ENCODE results near the gene SARNP. TPM values are rescaled to one million over a fixed set of nuclear protein-coding genes. Genes with fewer than 3 reads are reported as not detected.

Gene SARNP
- total and polyA plus RNA-seq, 9 of the 15 experiments (the other 6 are each of a cell fraction or from before 2014, with no cell fraction given): 70.1 to 400 (median 198) TPM

DNA sequence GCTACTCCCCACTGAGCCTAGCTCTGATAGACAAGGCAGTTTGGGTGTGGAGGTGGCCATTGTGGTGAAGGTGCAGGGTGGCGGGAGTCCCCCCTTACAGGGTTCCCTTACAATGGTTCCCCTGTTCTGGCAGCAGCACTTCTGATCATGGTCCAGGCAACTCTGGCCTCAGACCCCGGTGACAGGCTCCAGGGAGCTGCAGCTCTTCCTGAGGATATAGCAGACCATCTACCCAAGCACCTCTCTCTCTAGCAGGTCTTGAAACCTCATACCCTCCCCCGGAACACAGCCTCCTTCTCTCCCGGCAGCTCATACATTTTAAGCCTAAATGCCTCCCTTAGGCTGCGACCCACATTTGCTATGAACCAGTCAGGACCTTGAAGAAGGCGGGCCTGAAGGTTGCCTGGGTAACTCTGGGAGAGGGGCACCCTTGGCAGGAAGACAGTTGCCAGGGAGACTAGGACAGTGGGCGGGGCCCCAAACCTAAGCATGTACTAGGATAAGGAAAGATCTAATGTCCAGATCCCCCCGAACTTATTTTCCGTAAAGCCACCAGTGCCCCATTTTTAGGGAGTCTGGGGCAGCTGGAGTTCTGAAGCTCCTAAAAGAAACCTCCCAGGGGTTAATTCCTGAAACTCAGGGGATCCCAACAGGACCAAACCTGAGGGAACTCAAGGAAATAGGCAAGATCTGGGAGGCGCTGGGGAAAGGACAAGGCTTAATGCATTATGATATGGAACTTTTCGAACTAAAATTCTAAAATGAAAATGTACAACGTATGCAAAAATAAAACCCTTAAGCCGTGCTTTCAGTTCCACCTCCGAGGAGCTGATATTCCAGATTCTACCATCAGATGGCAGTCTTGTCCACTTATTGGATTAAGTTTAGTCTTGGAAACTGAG is 79.2 kb downstream of the SARNP start (continued):
- TF ChIP-seq FOXJ3 (CRISPR knock-in tag; IDR thresholded peaks at IDR 0.05) (no peak), ZBTB26 (CRISPR knock-in tag; IDR thresholded peaks at IDR 0.05) (no peak), CUX1 (CRISPR knock-in tag; IDR thresholded peaks at IDR 0.05) (no peak), NFE2 (IDR thresholded peaks at IDR 0.05; ENCODE audit: low read depth) (no peak), CCAR2 (IDR thresholded peaks at IDR 0.05; ENCODE audit: low read depth, low read length) (no peak), MTA2 (IDR thresholded peaks at IDR 0.05; ENCODE audit: low read depth) (no peak), PHF8 (IDR thresholded peaks at IDR 0.05; ENCODE audit: borderline replicate concordance, low read length) (peak; percentile 21; the same call in 1 of the 2 replicates), HMG20A (CRISPR knock-in tag; conservative IDR thresholded peaks at IDR 0.05) (no peak), ZNF263 (CRISPR knock-in tag; IDR thresholded peaks at IDR 0.05; ENCODE audit: borderline replicate concordance) (no peak), MYNN (IDR thresholded peaks at IDR 0.05) (no peak), MYNN (CRISPR knock-in tag; IDR thresholded peaks at IDR 0.05) (no peak), GMEB1 (CRISPR knock-in tag; IDR thresholded peaks at IDR 0.05) (no peak), FOXA1 (IDR thresholded peaks at IDR 0.05; ENCODE audit: borderline replicate concordance) (no peak)
- TF ChIP-seq, protein P1, sequence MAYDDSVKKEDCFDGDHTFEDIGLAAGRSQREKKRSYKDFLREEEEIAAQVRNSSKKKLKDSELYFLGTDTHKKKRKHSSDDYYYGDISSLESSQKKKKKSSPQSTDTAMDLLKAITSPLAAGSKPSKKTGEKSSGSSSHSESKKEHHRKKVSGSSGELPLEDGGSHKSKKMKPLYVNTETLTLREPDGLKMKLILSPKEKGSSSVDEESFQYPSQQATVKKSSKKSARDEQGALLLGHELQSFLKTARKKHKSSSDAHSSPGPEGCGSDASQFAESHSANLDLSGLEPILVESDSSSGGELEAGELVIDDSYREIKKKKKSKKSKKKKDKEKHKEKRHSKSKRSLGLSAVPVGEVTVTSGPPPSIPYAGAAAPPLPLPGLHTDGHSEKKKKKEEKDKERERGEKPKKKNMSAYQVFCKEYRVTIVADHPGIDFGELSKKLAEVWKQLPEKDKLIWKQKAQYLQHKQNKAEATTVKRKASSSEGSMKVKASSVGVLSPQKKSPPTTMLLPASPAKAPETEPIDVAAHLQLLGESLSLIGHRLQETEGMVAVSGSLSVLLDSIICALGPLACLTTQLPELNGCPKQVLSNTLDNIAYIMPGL (CRISPR knock-in tag; IDR thresholded peaks at IDR 0.05): no peak
- TF ChIP-seq, protein P2, sequence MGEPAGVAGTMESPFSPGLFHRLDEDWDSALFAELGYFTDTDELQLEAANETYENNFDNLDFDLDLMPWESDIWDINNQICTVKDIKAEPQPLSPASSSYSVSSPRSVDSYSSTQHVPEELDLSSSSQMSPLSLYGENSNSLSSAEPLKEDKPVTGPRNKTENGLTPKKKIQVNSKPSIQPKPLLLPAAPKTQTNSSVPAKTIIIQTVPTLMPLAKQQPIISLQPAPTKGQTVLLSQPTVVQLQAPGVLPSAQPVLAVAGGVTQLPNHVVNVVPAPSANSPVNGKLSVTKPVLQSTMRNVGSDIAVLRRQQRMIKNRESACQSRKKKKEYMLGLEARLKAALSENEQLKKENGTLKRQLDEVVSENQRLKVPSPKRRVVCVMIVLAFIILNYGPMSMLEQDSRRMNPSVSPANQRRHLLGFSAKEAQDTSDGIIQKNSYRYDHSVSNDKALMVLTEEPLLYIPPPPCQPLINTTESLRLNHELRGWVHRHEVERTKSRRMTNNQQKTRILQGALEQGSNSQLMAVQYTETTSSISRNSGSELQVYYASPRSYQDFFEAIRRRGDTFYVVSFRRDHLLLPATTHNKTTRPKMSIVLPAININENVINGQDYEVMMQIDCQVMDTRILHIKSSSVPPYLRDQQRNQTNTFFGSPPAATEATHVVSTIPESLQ (CRISPR knock-in tag; IDR thresholded peaks at IDR 0.05): no peak

Measured in K562 (cell line).